MM.1S (cell line): ENCODE data around the gene ATF7IP.
A peak's percentile ranks its signal among the peaks of the same experiment; 100 is the strongest.

Experiments used
- DNase-seq: peaks from one replicate; pipeline ENCODE4 v3.0.0-alpha.2; 2015
- H2AFZ ChIP-seq: fragments of 300-600 bp; sonication (generic); 2 replicates; pipeline ENCODE4 v1.6.0; 2016; ENCODE audit warnings: antibody characterized with exemption, low read length
- H3F3A ChIP-seq: fragments of 300-600 bp; sonication (generic); 2 replicates; pipeline ENCODE4 v1.6.1; 2016; ENCODE audit warnings: mild to moderate bottlenecking, antibody characterized with exemption, low read length, moderate library complexity, mixed read lengths; ENCODE audit not compliant: insufficient read depth
- H3K27ac ChIP-seq: fragments of 300-600 bp; sonication (generic); 2 replicates; pipeline ENCODE4 v1.5.1; 2016; ENCODE audit warnings: mild to moderate bottlenecking, low read length
- H3K27me3 ChIP-seq: fragments of 300-600 bp; sonication (generic); replicated peaks from 2 replicates; pipeline ENCODE4 v1.6.0; 2016; ENCODE audit warnings: low read length; ENCODE audit not compliant: insufficient read depth
- H3K36me3 ChIP-seq: fragments of 300-600 bp; sonication (generic); replicated peaks from 2 replicates; pipeline ENCODE4 v1.6.1; 2016; ENCODE audit warnings: mild to moderate bottlenecking, low read length, mixed read lengths; ENCODE audit not compliant: insufficient read depth
- H3K4me1 ChIP-seq: fragments of 300-600 bp; sonication (generic); 2 replicates; pipeline ENCODE4 v1.6.1; 2016; ENCODE audit warnings: low read length, mixed read lengths
- H3K4me2 ChIP-seq: fragments of 300-600 bp; sonication (generic); 2 replicates; pipeline ENCODE4 v1.6.0; 2016; ENCODE audit warnings: low read depth, low read length
- H3K4me3 ChIP-seq: fragments of 300-600 bp; sonication (generic); 2 replicates; pipeline ENCODE4 v1.5.1; 2016; ENCODE audit warnings: low read length, mixed read lengths
- H3K79me2 ChIP-seq: fragments of 300-600 bp; sonication (generic); 2 replicates; pipeline ENCODE4 v1.6.1; 2016; ENCODE audit warnings: mixed run types, low read length, mixed read lengths
- H3K9ac ChIP-seq: fragments of 300-600 bp; sonication (generic); 2 replicates; pipeline ENCODE4 v1.6.1; 2016; ENCODE audit warnings: low read length, mixed read lengths
- H3K9me2 ChIP-seq: fragments of 300-600 bp; sonication (generic); replicated peaks from 2 replicates; pipeline ENCODE4 v1.6.1; 2016; ENCODE audit warnings: mild to moderate bottlenecking, low read length, mixed read lengths; ENCODE audit not compliant: insufficient read depth
- H3K9me3 ChIP-seq: fragments of 300-600 bp; sonication (generic); replicated peaks from 2 replicates; pipeline ENCODE4 v1.6.1; 2016; ENCODE audit warnings: mild to moderate bottlenecking, low read length, mixed read lengths; ENCODE audit not compliant: insufficient read depth
- H4K20me1 ChIP-seq: fragments of 300-600 bp; sonication (generic); 2 replicates; pipeline ENCODE4 v1.6.1; 2016; ENCODE audit warnings: mild to moderate bottlenecking, low read length, moderate library complexity, mixed read lengths; ENCODE audit not compliant: insufficient read depth
- CTCF ChIP-seq: fragments of 300-600 bp; sonication (generic); IDR thresholded peaks from 2 replicates; pipeline ENCODE4 v1.5.1; 2016; ENCODE audit warnings: antibody characterized with exemption, low read length, mixed read lengths
- EZH2 ChIP-seq: fragments of 300-600 bp; sonication (generic); optimal IDR thresholded peaks from 2 replicates; pipeline ENCODE3; 2017; ENCODE audit warnings: low read depth, mild to moderate bottlenecking, antibody characterized with exemption, low read length, mixed read lengths
- EZH2phosphoT487 ChIP-seq: fragments of 300-600 bp; sonication (generic); IDR thresholded peaks from 2 replicates; pipeline ENCODE4 v1.6.1; 2018; ENCODE audit warnings: antibody characterized with exemption, low read length

Gene ATF7IP

GRCh38 chr12:14417715-14418114 is 52.2 kb downstream of the ATF7IP start:
- Histone ChIP-seq H3F3A (no peaks in the 10 kb centered on the region), H2AFZ (no peak overlapping the region), H3K27me3 (no peaks in the 10 kb centered on the region), H3K27ac (no peak overlapping the region), H3K9me3 (no peaks in the 10 kb centered on the region), H3K9me2 (no peaks in the 10 kb centered on the region), H3K79me2 (peaks cover 71% of the 10 kb centered on the region), H3K9ac (no peak overlapping the region), H3K4me3 (no peak overlapping the region), H3K4me1 (0 out of 2 replicates have a peak, but pooled peaks cover 3% of the 10 kb centered on the region), H3K36me3 (no peaks in the 10 kb centered on the region), H4K20me1 (no peaks in the 10 kb centered on the region; the same call in 1 of the 2 replicates), H3K4me2 (no peak overlapping the region)
- DNase-seq = peak; percentile 21
- TF ChIP-seq EZH2 (no peak), CTCF (no peak), EZH2phosphoT487 (no peak)

GRCh38 chr12:14418451-14418890 is 53.0 kb downstream of the ATF7IP start:
- no peaks in the 10 kb centered on the region for H3F3A ChIP-seq
- no peak overlapping the region for H3K4me3 ChIP-seq
- no peaks in the 10 kb centered on the region for H3K36me3 ChIP-seq
- no peaks in the 10 kb centered on the region for H3K9me2 ChIP-seq
- 0 out of 2 replicates have a peak, but pooled peaks cover 3% of the 10 kb centered on the region for H3K4me1 ChIP-seq
- no peaks in the 10 kb centered on the region; the same call in 1 of the 2 replicates for H4K20me1 ChIP-seq
- no peaks in the 10 kb centered on the region for H3K27me3 ChIP-seq
- H2AFZ ChIP-seq = no peak overlapping the region
- H3K27ac ChIP-seq = no peak overlapping the region
- H3K4me2 ChIP-seq = no peak overlapping the region
- no peaks in the 10 kb centered on the region for H3K9me3 ChIP-seq
- H3K79me2 ChIP-seq = peaks cover 68% of the 10 kb centered on the region
- no peak for TF ChIP-seq CTCF
- TF ChIP-seq EZH2 = no peak
- TF ChIP-seq EZH2phosphoT487 = no peak
- H3K9ac ChIP-seq = no peak overlapping the region
- DNase-seq = no peak

- H3K79me2 ChIP-seq = peaks cover 64% of the 10 kb centered on the region
- H3K4me3 ChIP-seq = no peak overlapping the region
- H3K4me2 ChIP-seq = no peak overlapping the region
- no peaks in the 10 kb centered on the region for H3K9me2 ChIP-seq
- H3F3A ChIP-seq = no peaks in the 10 kb centered on the region
- no peak overlapping the region for H3K9ac ChIP-seq
- H3K27ac ChIP-seq = no peak overlapping the region
- H4K20me1 ChIP-seq = no peaks in the 10 kb centered on the region; the same call in 1 of the 2 replicates
- no peaks in the 10 kb centered on the region for H3K27me3 ChIP-seq
- no peak for DNase-seq
- no peaks in the 10 kb centered on the region for H3K9me3 ChIP-seq
- no peaks in the 10 kb centered on the region for H3K4me1 ChIP-seq
- no peak for TF ChIP-seq CTCF
- TF ChIP-seq EZH2 = no peak
- no peak for TF ChIP-seq EZH2phosphoT487
- no peak overlapping the region for H2AFZ ChIP-seq
- H3K36me3 ChIP-seq = no peaks in the 10 kb centered on the region
Observed at GRCh38 chr12:14422516-14423230, 57.2 kb downstream of the ATF7IP start.
